Liver (tissue), 9 donors: ENCODE data around the gene UBE2S. TPM values are rescaled to one million over a fixed set of nuclear protein-coding genes. Genes with fewer than 3 reads are reported as not detected.

ENCODE experiments used
- DNase-seq: peaks from one replicate; pipeline ENCODE4 v3.0.0-alpha.2; 2017; ENCODE audit warnings: low spot score
- H3K27ac ChIP-seq, 2 donors: one replicate each; pipeline ENCODE4 v1.7.0; 2013; ENCODE audit warnings: inconsistent platforms in 2 of 2, low read length in 2 of 2, control low read depth in 1 of 2, low read depth in 1 of 2, mild to moderate bottlenecking in 1 of 2
- H3K27me3 ChIP-seq, 4 donors: one replicate each; pipeline versions ENCODE4 v1.6.1 to v1.7.0; 2013; ENCODE audit warnings: low read length in 3 of 4, inconsistent platforms in 1 of 4, mild to moderate bottlenecking in 1 of 4, moderate library complexity in 1 of 4; ENCODE audit not compliant: control insufficient read depth in 4 of 4, insufficient read depth in 4 of 4
- H3K36me3 ChIP-seq, 4 donors: one replicate each; pipeline versions ENCODE4 v1.6.1 to v1.7.0; 2013; ENCODE audit warnings: low read length in 3 of 4, mild to moderate bottlenecking in 3 of 4, low read depth in 1 of 4, moderate library complexity in 1 of 4; ENCODE audit not compliant: control insufficient read depth in 4 of 4, insufficient read depth in 3 of 4
- H3K4me1 ChIP-seq, 4 donors: one replicate each; pipeline versions ENCODE4 v1.6.1 to v1.7.0; 2013; ENCODE audit warnings: low read length in 3 of 4, mild to moderate bottlenecking in 3 of 4, moderate library complexity in 1 of 4; ENCODE audit not compliant: control insufficient read depth in 4 of 4, insufficient read depth in 4 of 4
- H3K4me3 ChIP-seq, 3 donors: one replicate each; pipeline versions ENCODE4 v1.6.1 to v1.7.0; 2013; ENCODE audit warnings: low read length in 3 of 3, control low read depth in 1 of 3, low read depth in 1 of 3, mild to moderate bottlenecking in 1 of 3
- H3K9ac ChIP-seq, 2 donors: one replicate each; pipeline ENCODE4 v1.7.0; 2013; ENCODE audit warnings: low read length in 2 of 2, mild to moderate bottlenecking in 2 of 2, moderate library complexity in 2 of 2, control low read depth in 1 of 2, low read depth in 1 of 2
- H3K9me3 ChIP-seq, 4 donors: one replicate each; pipeline versions ENCODE4 v1.6.1 to v1.7.0; 2013; ENCODE audit warnings: low read length in 3 of 4; ENCODE audit not compliant: control insufficient read depth in 4 of 4
- ATF3 ChIP-seq: IDR thresholded peaks from 2 replicates; pipeline ENCODE4 v1.6.1; 2016; ENCODE audit warnings: antibody characterized with exemption
- CTCF ChIP-seq: fragments of 150-350 bp; IDR thresholded peaks from 2 replicates; pipeline ENCODE4 v1.5.1; 2017; ENCODE audit warnings: improper control_type of control experiment, low read depth, low read length; ENCODE audit not compliant: missing input control
- EGR1 ChIP-seq, 2 donors: IDR thresholded peaks; 2 replicates each; pipeline ENCODE4 v1.6.1; 2016 to 2018; ENCODE audit warnings: antibody characterized with exemption in 2 of 2, low read depth in 2 of 2
- FOXA1 ChIP-seq: IDR thresholded peaks from 2 replicates; pipeline ENCODE4 v1.6.1; 2016; ENCODE audit warnings: antibody characterized with exemption
- FOXA2 ChIP-seq: IDR thresholded peaks from 2 replicates; pipeline ENCODE4 v1.6.1; 2016; ENCODE audit warnings: antibody characterized with exemption
- GABPA ChIP-seq, 2 donors: IDR thresholded peaks in 1 of 2; conservative IDR thresholded peaks in 1 of 2; 2 replicates each; pipeline ENCODE4 v1.6.1; 2016; ENCODE audit warnings: antibody characterized with exemption in 2 of 2, mild to moderate bottlenecking in 1 of 2, moderate library complexity in 1 of 2
- HNF4A ChIP-seq, 2 donors: conservative IDR thresholded peaks; 2 replicates each; pipeline ENCODE4 v1.6.1; 2016; ENCODE audit warnings: antibody characterized with exemption in 2 of 2, mild to moderate bottlenecking in 2 of 2
- HNF4G ChIP-seq: IDR thresholded peaks from 2 replicates; pipeline ENCODE4 v1.6.1; 2016; ENCODE audit warnings: antibody characterized with exemption
- JUND ChIP-seq, 2 donors: IDR thresholded peaks; 2 replicates each; pipeline ENCODE4 v1.6.1; 2016; ENCODE audit warnings: antibody characterized with exemption in 2 of 2
- MAX ChIP-seq: IDR thresholded peaks from 2 replicates; pipeline ENCODE4 v1.6.1; 2016; ENCODE audit warnings: antibody characterized with exemption
- NR2F2 ChIP-seq: IDR thresholded peaks from 2 replicates; pipeline ENCODE4 v1.6.1; 2016; ENCODE audit warnings: antibody characterized with exemption
- RAD21 ChIP-seq, 2 donors: IDR thresholded peaks; 2 replicates each; pipeline ENCODE4 v1.6.1; 2016; ENCODE audit warnings: antibody characterized with exemption in 2 of 2, mild to moderate bottlenecking in 2 of 2
- REST ChIP-seq: IDR thresholded peaks from 2 replicates; pipeline ENCODE4 v1.6.1; 2016; ENCODE audit warnings: antibody characterized with exemption, mild to moderate bottlenecking
- RXRA ChIP-seq, 2 donors: IDR thresholded peaks; 2 replicates each; pipeline ENCODE4 v1.6.1; 2017 to 2018; ENCODE audit warnings: antibody characterized with exemption in 2 of 2, mild to moderate bottlenecking in 1 of 2
- SP1 ChIP-seq: IDR thresholded peaks from 2 replicates; pipeline ENCODE4 v1.6.1; 2018; ENCODE audit warnings: antibody characterized with exemption, mild to moderate bottlenecking
- TAF1 ChIP-seq: conservative IDR thresholded peaks from 2 replicates; pipeline ENCODE4 v1.6.1; 2016; ENCODE audit warnings: antibody characterized with exemption, mild to moderate bottlenecking
- YY1 ChIP-seq: IDR thresholded peaks from 2 replicates; pipeline ENCODE4 v1.6.1; 2016; ENCODE audit warnings: antibody characterized with exemption, mild to moderate bottlenecking
- ZBTB33 ChIP-seq: IDR thresholded peaks from 2 replicates; pipeline ENCODE4 v1.6.1; 2016; ENCODE audit warnings: antibody characterized with exemption
- WGBS: extraction: QIAGEN DNeasy Blood & Tissue Kit; methylation state at CpG from one replicate; pipeline ENCODE4 v1.1.7; 2013; 5-methylcytosine and 5-hydroxymethylcytosine counted together
- polyA plus RNA-seq, 2 donors: library from polyadenylated mRNA; stranded (reverse) in 1 of 2; unstranded in 1 of 2; fragments of 200-250 nt in 1 of 2; fragments of >200 nt in 1 of 2; fragmentation: Nextera tagmentation in 1 of 2; extraction: Ambion mirVana in 1 of 2; gene quantifications; one replicate each; pipeline versions ENCODE4 v1.2.1 to v1.2.3, GENCODE V29; 2013 to 2015
- total RNA-seq, 2 donors: library from RNA; depleted of rRNA; stranded (reverse); fragments of >200 nt; gene quantifications; one replicate each; pipeline ENCODE4 v1.2.3, GENCODE V29; 2014
- donor health status: healthy.
- donor health status: healthy.
- donor health status: healthy.
- donor health status: healthy.
- donor health status: healthy.

Gene UBE2S
- total and polyA plus RNA-seq, 4 donors, result 5.2 to 95.2 (median 6.8) TPM

- Histone ChIP-seq H3K4me1 (peaks cover 0 to 4% (median 1%) of the 10 kb centered on the region in 4 donors), H3K27me3 (peaks cover 0 to 8% (median 6%) of the 10 kb centered on the region in 4 donors), H3K4me3 (no peak overlapping the region), H3K9ac (no peak overlapping the region), H3K9me3 (no peaks in the 10 kb centered on the region), H3K36me3 (no peaks in the 10 kb centered on the region), H3K27ac (no peak overlapping the region)
- no peak for TF ChIP-seq GABPA (IDR thresholded peaks at IDR 0.05 in 1 of 2, conservative IDR thresholded peaks at IDR 0.05 in 1 of 2)
- no peak for TF ChIP-seq MAX
- no peak for TF ChIP-seq ZBTB33
- TF ChIP-seq FOXA1, result no peak
- no peak for TF ChIP-seq HNF4G
- TF ChIP-seq TAF1, result no peak
- no peak for TF ChIP-seq RAD21 (IDR thresholded peaks at IDR 0.05)
- TF ChIP-seq REST, result no peak
- no peak for TF ChIP-seq NR2F2
- no peak for TF ChIP-seq JUND (IDR thresholded peaks at IDR 0.05)
- no peak for TF ChIP-seq RXRA (IDR thresholded peaks at IDR 0.05)
- TF ChIP-seq SP1, result no peak
- DNase-seq, result no peak
- 74% methylated on average over 6 of the region's 6 CpGs for WGBS
Measured at GRCh38 chr19:55352040-55352439, 55.5 kb downstream of the UBE2S start.

GRCh38 chr19:55350620-55351315 is 56.8 kb downstream of the UBE2S start:
- Histone ChIP-seq H3K27me3 (peaks cover 0 to 8% (median 6%) of the 10 kb centered on the region in 4 donors), H3K4me3 (no peak overlapping the region), H3K9ac (no peak overlapping the region), H3K27ac (no peak overlapping the region), H3K36me3 (peaks cover 0 to 2% (median 0%) of the 10 kb centered on the region in 4 donors), H3K9me3 (no peaks in the 10 kb centered on the region), H3K4me1 (peaks cover 0 to 4% (median 1%) of the 10 kb centered on the region in 4 donors)
- 79% methylated on average over 11 of the region's 11 CpGs for WGBS
- DNase-seq, result no peak
- TF ChIP-seq MAX (no peak), YY1 (no peak), HNF4G (no peak), GABPA (IDR thresholded peaks at IDR 0.05 in 1 of 2, conservative IDR thresholded peaks at IDR 0.05 in 1 of 2) (no peak), CTCF (no peak), REST (no peak), RXRA (IDR thresholded peaks at IDR 0.05) (no peak), ATF3 (no peak), TAF1 (no peak), HNF4A (conservative IDR thresholded peaks at IDR 0.05) (no peak), FOXA1 (no peak), EGR1 (IDR thresholded peaks at IDR 0.05; ENCODE audit: low read depth in 2 of 2) (no peak), SP1 (no peak), FOXA2 (no peak), RAD21 (IDR thresholded peaks at IDR 0.05) (no peak), NR2F2 (no peak)
